ENCODE data around the gene NTRK3.
A peak's percentile ranks its signal among the peaks of the same experiment; 100 is the strongest.

Gene NTRK3

GRCh38 chr15:88258093-88258641, 1.6 kb upstream of the NTRK3 start:
- H3K4me1 ChIP-seq (ENCODE audit: insufficient read depth, poor library complexity, severe bottlenecking): no peaks in the 10 kb centered on the region
- H3K9me3 ChIP-seq (ENCODE audit: severe bottlenecking): no peaks in the 10 kb centered on the region
- H3K36me3 ChIP-seq (ENCODE audit: low read depth): no peaks in the 10 kb centered on the region
- H3K27me3 ChIP-seq (ENCODE audit: insufficient read depth, poor library complexity, severe bottlenecking): peaks cover 76% of the 10 kb centered on the region
- H3K27ac ChIP-seq (ENCODE audit: poor library complexity, severe bottlenecking): no peak overlapping the region
- peak; percentile 34 for TF ChIP-seq CTCF (IDR thresholded peaks at IDR 0.05; ENCODE audit: poor library complexity, severe bottlenecking)
- H3K4me3 ChIP-seq (ENCODE audit: severe bottlenecking): no peak overlapping the region
- no peak for ATAC-seq (ENCODE audit: low read depth)
- no peak for DNase-seq (ENCODE audit: low spot score)

- ATAC-seq (ENCODE audit: low read depth): no peak; the same call in 2 of the 3 replicates
Observed at GRCh38 chr15:88257311-88258092, 963 bp upstream of the NTRK3 start.

GRCh38 chr15:88255484-88256278, 858 bp downstream of the NTRK3 start:
- Histone ChIP-seq H3K4me3 (ENCODE audit: severe bottlenecking) (no peak overlapping the region), H3K4me1 (ENCODE audit: insufficient read depth, poor library complexity, severe bottlenecking) (no peaks in the 10 kb centered on the region), H3K36me3 (ENCODE audit: low read depth) (no peaks in the 10 kb centered on the region), H3K27ac (ENCODE audit: poor library complexity, severe bottlenecking) (no peak overlapping the region), H3K27me3 (ENCODE audit: insufficient read depth, poor library complexity, severe bottlenecking) (peaks cover 75% of the 10 kb centered on the region), H3K9me3 (ENCODE audit: severe bottlenecking) (no peaks in the 10 kb centered on the region)
- DNase-seq (ENCODE audit: low spot score) (no peak), ATAC-seq (ENCODE audit: low read depth) (peak; percentile 82)
- no peak for TF ChIP-seq CTCF (IDR thresholded peaks at IDR 0.05; ENCODE audit: poor library complexity, severe bottlenecking)

More at GRCh38 chr15:88257311-88258092, 963 bp upstream of the NTRK3 start:
- TF ChIP-seq CTCF (IDR thresholded peaks at IDR 0.05; ENCODE audit: poor library complexity, severe bottlenecking): no peak
- Histone ChIP-seq H3K27me3 (ENCODE audit: insufficient read depth, poor library complexity, severe bottlenecking) (peaks cover 83% of the 10 kb centered on the region), H3K4me1 (ENCODE audit: insufficient read depth, poor library complexity, severe bottlenecking) (no peaks in the 10 kb centered on the region), H3K27ac (ENCODE audit: poor library complexity, severe bottlenecking) (no peak overlapping the region), H3K9me3 (ENCODE audit: severe bottlenecking) (no peaks in the 10 kb centered on the region), H3K4me3 (ENCODE audit: severe bottlenecking) (no peak overlapping the region), H3K36me3 (ENCODE audit: low read depth) (no peaks in the 10 kb centered on the region)
- DNase-seq (ENCODE audit: low spot score): no peak

GRCh38 chr15:88255087-88255483, 1.5 kb downstream of the NTRK3 start:
- H3K4me3 ChIP-seq (ENCODE audit: severe bottlenecking): no peak overlapping the region
- H3K36me3 ChIP-seq (ENCODE audit: low read depth): no peaks in the 10 kb centered on the region
- no peak for TF ChIP-seq CTCF (IDR thresholded peaks at IDR 0.05; ENCODE audit: poor library complexity, severe bottlenecking)
- no peak overlapping the region for H3K27ac ChIP-seq (ENCODE audit: poor library complexity, severe bottlenecking)
- no peak for DNase-seq (ENCODE audit: low spot score)
- H3K27me3 ChIP-seq (ENCODE audit: insufficient read depth, poor library complexity, severe bottlenecking): peaks cover 69% of the 10 kb centered on the region
- no peaks in the 10 kb centered on the region for H3K9me3 ChIP-seq (ENCODE audit: severe bottlenecking)
- H3K4me1 ChIP-seq (ENCODE audit: insufficient read depth, poor library complexity, severe bottlenecking): no peaks in the 10 kb centered on the region
- no peak for ATAC-seq (ENCODE audit: low read depth)

Data from RWPE2 (cell line).